GM12878 (cell line): Measurements from ENCODE around the gene RERE. TPM values are rescaled to one million over a fixed set of nuclear protein-coding genes. Genes with fewer than 3 reads are reported as not detected.
A peak's percentile ranks its signal among the peaks of the same experiment; 100 is the strongest.

ENCODE experiments used
- ATAC-seq: fragments of 200-7000 bp; cut with Tn5 transposase; 3 replicates; pipeline ENCODE4 v1.9.1; 2020; ENCODE audit warnings: mild to moderate bottlenecking, moderate library complexity
- BruUV-seq: library from RNA; stranded (reverse); fragments of 400-500 nt; replicated peaks from 2 replicates; lab custom pipeline; 2021; lab: Mats Ljungman, UMichigan
- CTCF ChIA-PET: fragments of 300-600 bp; sonication (Branson Sonifier 250); formaldehyde crosslinking; extraction: SDS; loops from one replicate; lab custom pipeline; 2021; ENCODE audit warnings: inconsistent platforms; lab: Yijun Ruan, JAX
- POLR2A ChIA-PET: fragments of 350-600 bp; formaldehyde crosslinking; extraction: SDS; loops from one replicate; lab custom pipeline; 2021; ENCODE audit warnings: inconsistent platforms; lab: Charles Lee
- RAD21 ChIA-PET: fragments of 300-600 bp; sonication (Branson Sonifier 250); formaldehyde crosslinking; loops from one replicate; lab custom pipeline; 2023; ENCODE audit warnings: antibody characterized with exemption; ENCODE audit not compliant: unreplicated experiment; lab: Charles Lee
- SMC1A ChIA-PET: fragments of 300-600 bp; sonication (Branson Sonifier 250); formaldehyde crosslinking; loops from one replicate; lab custom pipeline; 2023; ENCODE audit not compliant: unreplicated experiment, uncharacterized antibody; lab: Charles Lee
- DNase-seq: peaks from one replicate; pipeline ENCODE4 v3.0.0-alpha.2; 2011; ENCODE audit warnings: low read depth, low spot score
- FAIRE-seq: peaks from 3 replicates; lab custom pipeline; 2011; peaks lifted over from hg19 to GRCh38; lab: Jason Lieb, UNC
- H2AFZ ChIP-seq: 2 replicates; pipeline ENCODE4 v1.6.0; 2011; ENCODE audit warnings: low read depth, low read length, control low read depth; ENCODE audit not compliant: control insufficient read depth
- H3K27ac ChIP-seq: 2 replicates; pipeline ENCODE4 v1.5.1; 2011; ENCODE audit warnings: control low read depth; ENCODE audit not compliant: control insufficient read depth, insufficient read depth
- H3K27me3 ChIP-seq, 2 experiments: replicated peaks in 1 of 2; 2 replicates each; pipeline versions ENCODE4 v1.6.0 to v1.6.1; 2011; ENCODE audit warnings: low read length in 1 of 2; ENCODE audit not compliant: control insufficient read depth in 2 of 2, insufficient read depth in 2 of 2
- H3K36me3 ChIP-seq, 2 experiments: 2 replicates each; pipeline ENCODE4 v1.5.1; 2011; ENCODE audit warnings: low read length in 1 of 2; ENCODE audit not compliant: control insufficient read depth in 2 of 2, insufficient read depth in 2 of 2
- H3K4me1 ChIP-seq: 2 replicates; pipeline ENCODE4 v1.6.1; 2011; ENCODE audit warnings: mild to moderate bottlenecking, low read length, moderate library complexity, mixed read lengths; ENCODE audit not compliant: control insufficient read depth, insufficient read depth
- H3K4me2 ChIP-seq: 2 replicates; pipeline ENCODE4 v1.6.0; 2011; ENCODE audit warnings: control low read depth; ENCODE audit not compliant: control insufficient read depth, insufficient read depth
- H3K4me3 ChIP-seq: fragments of 200-600 bp; sonication (generic); 2 replicates; pipeline ENCODE4 v1.5.1; 2016
- H3K79me2 ChIP-seq: 2 replicates; pipeline ENCODE4 v1.6.0; 2011; ENCODE audit warnings: low read length; ENCODE audit not compliant: control insufficient read depth, insufficient read depth
- H3K9ac ChIP-seq: 2 replicates; pipeline ENCODE4 v1.8.0; 2011; ENCODE audit warnings: low read length, control low read depth, mixed read lengths; ENCODE audit not compliant: control insufficient read depth, insufficient read depth
- H3K9me3 ChIP-seq: replicated peaks from 3 replicates; pipeline ENCODE4 v1.5.1; 2011; ENCODE audit warnings: mild to moderate bottlenecking, low read length; ENCODE audit not compliant: control insufficient read depth, insufficient read depth
- H4K20me1 ChIP-seq: 2 replicates; pipeline ENCODE4 v1.6.0; 2011; ENCODE audit not compliant: control insufficient read depth, insufficient read depth
- E4F1 ChIP-seq: fragments of 450-650 bp; IDR thresholded peaks from 2 replicates; pipeline ENCODE4 v1.6.1; 2018; ENCODE audit warnings: borderline replicate concordance, mild to moderate bottlenecking; ENCODE audit not compliant: partially characterized antibody
- FOS ChIP-seq: IDR thresholded peaks from 3 replicates; pipeline ENCODE4 v1.6.1; 2011; ENCODE audit warnings: borderline replicate concordance; ENCODE audit not compliant: insufficient read length; ENCODE audit errors: extremely low read depth
- IRF4 ChIP-seq: IDR thresholded peaks from 2 replicates; pipeline ENCODE4 v1.6.1; 2011; ENCODE audit warnings: low read depth, low read length
- MYB ChIP-seq: fragments of 150-350 bp; IDR thresholded peaks from 2 replicates; pipeline ENCODE4 v1.6.1; 2014; ENCODE audit warnings: mild to moderate bottlenecking, low read depth, low read length, borderline replicate concordance
- NKRF ChIP-seq: fragments of 450-650 bp; conservative IDR thresholded peaks from 2 replicates; pipeline ENCODE4 v1.6.1; 2017; ENCODE audit warnings: mild to moderate bottlenecking, moderate library complexity
- POLR2A ChIP-seq: IDR thresholded peaks from 2 replicates; pipeline ENCODE4 v1.6.1; 2011; ENCODE audit warnings: low read depth, mild to moderate bottlenecking, low read length
- POLR2AphosphoS2 ChIP-seq: IDR thresholded peaks from 2 replicates; pipeline ENCODE4 v1.6.1; 2011; ENCODE audit warnings: low read depth, mild to moderate bottlenecking, low read length, improper control_type of control experiment, moderate library complexity
- RELA ChIP-seq: fragments of 450-650 bp; IDR thresholded peaks from 2 replicates; pipeline ENCODE4 v1.8.0; 2014; ENCODE audit warnings: borderline replicate concordance; ENCODE audit not compliant: partially characterized antibody
- SRF ChIP-seq, 2 experiments: IDR thresholded peaks; 2 replicates each; pipeline ENCODE4 v1.6.1; 2011; ENCODE audit warnings: low read depth in 2 of 2, low read length in 2 of 2, mild to moderate bottlenecking in 1 of 2, moderate library complexity in 1 of 2
- ZSCAN29 ChIP-seq: fragments of 450-650 bp; IDR thresholded peaks from 2 replicates; pipeline ENCODE4 v1.6.1; 2017; ENCODE audit warnings: mild to moderate bottlenecking, moderate library complexity
- WGBS: methylation state at CpG from one replicate; pipeline ENCODE4 v1.1.6; 2016; ENCODE audit warnings: low lambda C conversion rate; ENCODE audit not compliant: insufficient replicate concordance, insufficient coverage; ENCODE audit errors: missing lambda C conversion rate; 5-methylcytosine and 5-hydroxymethylcytosine counted together
- in situ Hi-C: fragments of 300-500 bp; cut with MboI; formaldehyde crosslinking; loops from 9 replicates; pipeline ENCODE4 v1.14.3; 2018; ENCODE audit warnings: mixed read lengths
- intact Hi-C: fragments of 100-400 bp; cut with micrococcal nuclease; formaldehyde crosslinking; loops from one replicate; pipeline ENCODE4 v1.14.2; 2022; ENCODE audit not compliant: unreplicated experiment
- polyA plus RNA-seq, 11 experiments: library from polyadenylated mRNA; depleted of rRNA in 4 of 11; unstranded in 6 of 11; stranded (reverse) in 5 of 11; fragments of >200 nt; fragmentation: Nextera tagmentation in 4 of 11; fragmentation: Illumina TruSeq in 1 of 11; extraction: Ambion mirVana in 4 of 11; extraction: Trizol in 1 of 11; gene quantifications; 1 replicate in 1 of 11; 2 replicates in 10 of 11; pipeline versions ENCODE4 v1.2.1 to v1.2.3, GENCODE V29; 2011 to 2016; ENCODE audit warnings: inconsistent platforms in 2 of 11, missing spikeins in 2 of 11, low read depth in 1 of 11
- total RNA-seq, 4 experiments: library from RNA; depleted of rRNA in 3 of 4; stranded (reverse); fragments of >200 nt in 3 of 4; fragmentation: Illumina TruSeq in 1 of 4; extraction: Trizol in 1 of 4; gene quantifications; 2 replicates each; pipeline versions ENCODE4 v1.2.1 to v1.2.3, GENCODE V29; 2013 to 2021

Gene RERE
- total and polyA plus RNA-seq, 10 of the 15 experiments (the other 5 are each of a cell fraction or from before 2014, with no cell fraction given), result 5.2 to 60.5 (median 20.2) TPM

GRCh38 chr1:8365661-8366362 lies 451.6 kb downstream of the RERE start:
- no TSS peak for BruUV-seq
- Histone ChIP-seq H3K36me3 (peaks cover 12 to 37% of the 10 kb centered on the region in 2 experiments), H3K4me1 (no peaks in the 10 kb centered on the region), H3K27ac (no peak overlapping the region), H3K79me2 (no peaks in the 10 kb centered on the region; the same call in 1 of the 2 replicates), H3K9me3 (no peaks in the 10 kb centered on the region), H3K4me2 (no peak overlapping the region), H3K9ac (no peak overlapping the region), H2AFZ (no peak overlapping the region), H3K4me3 (no peak overlapping the region), H4K20me1 (no peaks in the 10 kb centered on the region), H3K27me3 (no peaks in the 10 kb centered on the region)
- SMC1A ChIA-PET, result no interaction called here
- ATAC-seq (no peak), DNase-seq (no peak), FAIRE-seq (no peak)
- CTCF ChIA-PET, result interaction anchor here (3.0 kb wide), 1 partner anchor 351 kb away, joined by 9 read pairs; no protein-coding TSS in a partner anchor
- RAD21 ChIA-PET, result no interaction called here
- POLR2A ChIA-PET, result no interaction called here
- TF ChIP-seq RELA, result no peak
- TF ChIP-seq POLR2AphosphoS2, result no peak
- in situ Hi-C loops (no loop called here), intact Hi-C loops (no loop called here)
- 95% methylated on average over 24 of the region's 24 CpGs for WGBS

- no peak overlapping the region for H3K27ac ChIP-seq
- H2AFZ ChIP-seq, result no peak overlapping the region
- SMC1A ChIA-PET, result no interaction called here
- H3K79me2 ChIP-seq, result no peaks in the 10 kb centered on the region; the same call in 1 of the 2 replicates
- no peak for DNase-seq
- H3K27me3 ChIP-seq, result no peaks in the 10 kb centered on the region
- H3K4me2 ChIP-seq, result no peak overlapping the region
- RAD21 ChIA-PET, result no interaction called here
- no peaks in the 10 kb centered on the region for H3K9me3 ChIP-seq
- intact Hi-C loops (no loop called here), in situ Hi-C loops (no loop called here)
- POLR2A ChIA-PET, result interaction anchor here (0.6 kb wide), 1 partner anchor 390 kb away, joined by 5 read pairs; no protein-coding TSS in a partner anchor
- no TSS peak for BruUV-seq
- no peak overlapping the region for H3K4me3 ChIP-seq
- 92% methylated on average over 29 of the region's 29 CpGs for WGBS
- no peak for FAIRE-seq
- H3K36me3 ChIP-seq, result peaks cover 12 to 40% of the 10 kb centered on the region in 2 experiments
- H4K20me1 ChIP-seq, result no peaks in the 10 kb centered on the region
- no peak for ATAC-seq
- H3K9ac ChIP-seq, result no peak overlapping the region
- CTCF ChIA-PET, result no interaction called here
- no peak for TF ChIP-seq FOS
- no peak for TF ChIP-seq SRF (IDR thresholded peaks at IDR 0.05; ENCODE audit: low read depth in 2 of 2, low read length in 2 of 2)
- TF ChIP-seq POLR2A, result 0 out of 2 replicates have a peak, but pooled peaks have one; percentile 0
- no peak for TF ChIP-seq MYB
- TF ChIP-seq E4F1, result no peak
- TF ChIP-seq IRF4, result no peak
- TF ChIP-seq ZSCAN29, result no peak
- no peak for TF ChIP-seq NKRF
- no peaks in the 10 kb centered on the region for H3K4me1 ChIP-seq
These were observed 452.7 kb downstream of the RERE start for GRCh38 chr1:8364528-8365442.
